Measurements from ENCODE around the gene KLK10.

The KLK10 gene, protein sequence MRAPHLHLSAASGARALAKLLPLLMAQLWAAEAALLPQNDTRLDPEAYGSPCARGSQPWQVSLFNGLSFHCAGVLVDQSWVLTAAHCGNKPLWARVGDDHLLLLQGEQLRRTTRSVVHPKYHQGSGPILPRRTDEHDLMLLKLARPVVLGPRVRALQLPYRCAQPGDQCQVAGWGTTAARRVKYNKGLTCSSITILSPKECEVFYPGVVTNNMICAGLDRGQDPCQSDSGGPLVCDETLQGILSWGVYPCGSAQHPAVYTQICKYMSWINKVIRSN

DNA sequence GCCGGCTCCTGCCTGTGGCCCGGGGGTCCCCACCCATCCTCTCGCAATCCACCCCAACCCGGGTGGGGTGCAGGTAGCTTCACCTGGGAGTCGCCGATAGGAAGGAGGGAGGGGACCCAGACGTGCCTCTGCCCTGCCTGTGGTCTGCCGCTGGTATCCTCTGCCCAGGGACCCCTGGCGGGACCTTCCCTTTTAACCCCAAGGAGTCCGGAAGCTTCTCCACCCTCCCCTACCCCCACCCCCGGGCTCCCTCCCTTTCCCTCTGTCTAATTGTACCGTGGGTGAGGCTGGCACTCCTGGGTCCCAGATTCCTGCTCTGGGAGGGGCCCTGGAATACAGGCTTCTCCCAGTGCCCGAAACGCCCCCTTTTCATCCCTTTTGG, at the start of gene KLK10:
TSS of gene KLK10 (minus strand) at position 166 of the 382 bp plus-strand sequence. CDS start 579 bp downstream, outside the sequence.
- DNase-seq (ENCODE audit: low read depth): no peak

DNA sequence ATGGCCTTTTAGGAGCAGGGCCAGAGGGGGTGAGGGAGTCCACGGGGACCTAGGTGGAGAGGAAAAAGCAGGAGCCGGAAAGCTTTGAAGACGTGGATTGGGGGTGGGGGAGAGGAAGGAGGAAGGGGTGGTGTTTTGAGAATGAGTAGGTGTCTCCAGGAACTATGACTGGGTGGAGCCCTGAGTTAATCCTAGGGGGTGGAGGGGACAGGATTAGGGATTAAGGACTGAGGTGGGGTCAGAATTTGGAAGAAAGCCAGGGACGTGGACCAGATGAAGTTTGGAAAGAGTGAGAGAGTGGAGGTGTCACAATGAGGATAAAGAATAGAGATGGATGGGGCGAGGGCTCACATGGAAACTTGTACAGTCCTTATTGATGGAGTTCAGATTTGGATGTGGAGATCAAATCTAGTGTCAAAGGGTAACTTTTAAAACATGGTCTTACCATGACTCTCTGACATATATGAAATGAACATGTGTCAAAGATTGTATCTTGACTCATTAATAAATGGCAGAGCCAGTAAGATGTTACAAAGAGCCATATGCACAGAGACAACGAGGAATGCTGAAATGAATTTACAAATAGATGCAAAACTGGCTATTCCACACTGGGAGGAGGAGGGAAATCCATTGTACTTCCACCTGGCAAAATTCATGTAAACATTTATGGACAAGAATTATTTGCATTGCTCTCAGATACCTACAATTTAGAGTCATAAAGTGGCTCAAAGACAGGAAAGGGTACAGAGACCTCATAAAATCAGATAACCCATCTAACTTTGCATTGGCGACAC, 47.1 kb upstream of the KLK10 start:
- no peak for DNase-seq (ENCODE audit: low read depth)

DNA sequence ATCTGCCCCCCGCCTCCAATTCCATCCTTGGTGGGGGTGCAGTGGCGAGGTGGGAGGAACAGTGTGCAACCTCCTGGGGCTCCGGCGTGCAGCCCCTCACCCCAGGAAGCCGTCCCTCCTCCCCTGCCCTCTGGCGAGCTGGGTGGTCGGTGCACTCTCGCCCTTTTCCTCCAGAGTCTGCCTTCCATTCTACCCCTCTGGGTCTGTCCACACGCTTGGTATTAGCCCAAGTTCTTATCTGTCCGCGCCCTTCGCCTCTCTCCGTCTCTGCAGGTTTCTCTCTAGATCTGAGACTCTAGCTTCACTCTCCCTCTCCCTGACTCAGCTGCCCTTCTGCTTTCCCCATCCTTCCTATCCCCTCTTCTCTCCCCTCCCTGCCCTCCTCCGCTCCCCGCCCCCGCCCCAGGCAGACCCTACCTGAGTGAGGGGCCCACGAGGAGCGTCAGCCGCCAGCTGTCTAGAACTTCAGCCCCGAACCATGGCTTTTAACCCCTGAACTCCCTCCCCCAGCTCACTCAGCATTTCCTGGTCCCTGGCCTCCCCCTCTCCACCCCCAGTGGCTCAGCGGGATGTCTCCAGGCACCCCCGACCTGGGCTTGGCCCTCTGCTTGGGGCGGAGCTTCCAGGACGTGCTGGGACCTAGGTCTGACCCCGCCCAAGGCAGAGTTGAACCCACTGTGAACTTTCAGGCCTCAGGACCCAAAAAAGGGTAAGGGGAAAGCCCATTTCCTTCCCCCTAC, 45.9 kb upstream of the KLK10 start:
- no peak for DNase-seq (ENCODE audit: low read depth)

DNA sequence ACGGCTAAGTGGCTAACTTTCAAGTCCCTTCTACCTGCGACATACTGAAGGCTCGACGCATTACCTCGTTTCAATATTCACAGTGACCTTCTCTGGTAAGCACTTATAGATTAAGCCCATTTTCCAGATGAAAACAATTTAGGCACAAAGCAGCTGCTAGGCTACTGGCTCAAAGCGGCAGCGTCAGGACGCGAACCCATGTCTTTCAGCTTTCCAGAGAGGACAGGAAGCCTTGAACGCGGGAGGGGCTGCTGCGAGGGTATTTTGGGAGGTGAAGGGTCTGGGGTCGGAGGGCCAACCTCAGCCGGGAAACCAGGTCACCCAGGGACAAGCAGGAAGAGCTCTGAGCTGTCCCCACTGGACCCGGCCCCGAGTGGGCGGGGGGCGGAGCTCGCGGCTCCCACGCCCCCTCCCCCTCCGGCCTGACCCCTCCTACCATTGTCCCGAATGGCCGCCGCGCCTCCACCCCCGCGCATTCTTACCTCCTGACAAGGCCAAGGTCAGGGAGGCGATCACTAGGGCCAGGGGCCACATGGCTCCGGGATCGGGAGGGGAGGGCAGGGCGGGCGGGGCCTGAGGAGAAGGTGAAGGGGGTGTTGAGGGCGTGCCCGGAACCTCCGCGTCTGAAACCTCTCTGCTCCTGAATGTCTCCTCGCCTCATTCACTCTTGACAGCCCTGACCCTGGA, 45.2 kb upstream of the KLK10 start, which contains the start of gene KLK13:
TSS of gene KLK13 (minus strand) at position 559 of the 687 bp plus-strand sequence. CDS start at position 534, 25 bp downstream.
- DNase-seq (ENCODE audit: low read depth): no peak

DNA sequence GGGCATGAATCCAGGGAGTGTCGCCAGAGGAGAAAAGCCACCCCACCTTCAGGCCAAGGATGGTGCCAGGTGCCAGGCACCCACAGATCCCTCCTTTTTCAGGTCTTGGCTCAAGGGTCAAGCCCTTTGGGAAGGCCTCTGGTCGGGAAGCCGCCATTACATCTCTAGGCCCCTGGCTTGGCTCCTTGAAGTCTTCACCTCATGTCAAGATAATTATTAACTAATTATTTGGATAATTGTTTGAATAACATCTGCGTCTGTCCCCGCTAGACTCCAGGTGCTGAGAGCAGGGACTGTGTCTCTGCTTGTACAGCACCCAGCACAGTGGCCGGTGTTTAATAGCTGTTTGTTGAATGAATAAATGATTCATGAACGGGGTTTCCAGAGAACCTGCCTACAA, 44.2 kb upstream of the KLK10 start:
- DNase-seq (ENCODE audit: low read depth): no peak

DNA sequence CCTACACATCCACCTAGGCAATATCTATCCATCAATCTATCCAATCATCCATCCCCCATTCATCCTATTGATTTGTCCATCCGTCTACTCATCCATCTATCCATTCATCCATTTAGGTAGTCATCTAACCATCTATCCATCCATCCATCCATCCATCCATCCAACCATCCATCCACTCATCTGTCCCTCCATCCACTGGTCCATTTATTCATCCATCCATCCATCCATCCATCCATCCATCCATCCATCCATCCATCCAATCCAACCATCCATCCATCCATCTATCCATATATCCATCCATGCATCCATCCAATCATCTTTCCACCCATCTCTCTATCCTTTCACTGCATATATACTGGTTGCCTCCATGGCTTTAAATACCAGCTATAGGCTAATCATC, 41.5 kb upstream of the KLK10 start:
- no peak for DNase-seq (ENCODE audit: low read depth)

DNA sequence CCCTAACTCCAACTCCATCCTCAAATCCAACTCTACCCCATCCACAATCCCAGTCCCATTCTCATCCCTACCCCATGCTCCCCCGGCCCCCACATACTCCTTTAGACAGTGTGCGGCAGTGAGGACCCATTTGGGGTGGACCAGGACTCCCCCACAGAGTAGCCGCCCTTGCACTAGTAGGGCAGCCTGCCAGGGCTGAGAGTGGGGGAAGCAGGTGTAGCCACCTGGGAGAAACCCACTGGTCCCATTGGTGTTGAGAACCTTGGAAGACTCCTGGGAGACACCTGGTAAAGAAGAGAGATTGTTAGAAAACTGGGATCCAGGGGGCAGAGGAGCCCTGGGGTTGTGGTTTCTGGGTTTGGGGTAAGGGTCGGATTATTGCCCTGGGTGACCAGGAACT, 40.8 kb upstream of the KLK10 start:
- no peak for DNase-seq (ENCODE audit: low read depth)

DNA sequence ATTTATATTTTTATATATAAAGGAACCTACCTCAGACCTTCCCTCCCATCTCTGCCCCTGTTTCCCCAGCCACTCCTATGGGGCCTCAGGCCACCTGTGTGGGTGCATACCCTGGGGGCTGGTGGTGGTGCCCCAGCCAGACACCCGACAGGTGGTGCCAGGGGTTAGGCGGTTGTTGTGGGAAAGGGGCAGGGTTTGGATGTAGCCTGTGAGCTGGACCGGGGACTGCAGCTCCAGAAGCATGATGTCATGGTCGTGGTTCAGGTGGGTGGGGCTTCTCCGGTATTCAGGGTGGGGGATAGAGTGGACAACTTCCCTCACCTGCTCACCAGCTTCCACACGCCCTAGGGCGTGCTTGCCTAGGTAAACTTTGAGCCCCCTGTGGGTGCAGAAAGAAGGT, 40.2 kb upstream of the KLK10 start:
- DNase-seq (ENCODE audit: low read depth): no peak

DNA sequence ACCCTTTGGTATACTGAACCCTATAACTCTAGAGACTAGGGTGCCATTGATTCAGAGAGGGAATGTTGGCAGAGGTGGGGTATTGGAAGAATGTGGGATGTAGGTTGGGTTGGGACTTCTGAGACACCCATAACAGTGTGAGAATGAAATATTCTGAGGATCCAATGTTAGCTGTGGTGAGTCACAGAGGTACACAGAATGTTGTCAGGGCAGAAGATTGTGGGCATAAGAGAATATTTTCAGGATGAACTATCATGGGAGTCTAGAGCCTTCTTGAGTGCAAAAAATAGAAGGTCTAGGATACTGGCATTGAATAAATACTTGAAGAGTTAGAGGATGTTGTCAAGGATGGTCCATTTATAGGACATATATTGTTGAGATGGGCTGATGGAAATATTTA, 36.4 kb upstream of the KLK10 start:
- DNase-seq (ENCODE audit: low read depth): no peak

DNA sequence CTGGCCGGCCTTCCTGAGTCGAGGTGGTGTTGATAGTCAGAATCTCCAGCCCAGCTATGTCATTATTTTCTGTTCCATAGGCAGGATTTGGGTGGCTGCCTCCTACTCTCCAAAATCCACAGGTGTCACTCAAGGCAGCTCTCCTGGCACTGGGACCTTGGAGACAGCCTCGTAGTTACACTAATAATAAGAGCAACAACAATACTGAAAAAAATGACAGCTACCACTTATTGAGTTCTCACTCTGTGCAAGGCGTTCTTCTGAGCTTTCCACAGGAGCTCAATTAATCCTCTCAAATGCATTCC, 27.5 kb upstream of the KLK10 start:
- DNase-seq (ENCODE audit: low read depth): no peak

DNA sequence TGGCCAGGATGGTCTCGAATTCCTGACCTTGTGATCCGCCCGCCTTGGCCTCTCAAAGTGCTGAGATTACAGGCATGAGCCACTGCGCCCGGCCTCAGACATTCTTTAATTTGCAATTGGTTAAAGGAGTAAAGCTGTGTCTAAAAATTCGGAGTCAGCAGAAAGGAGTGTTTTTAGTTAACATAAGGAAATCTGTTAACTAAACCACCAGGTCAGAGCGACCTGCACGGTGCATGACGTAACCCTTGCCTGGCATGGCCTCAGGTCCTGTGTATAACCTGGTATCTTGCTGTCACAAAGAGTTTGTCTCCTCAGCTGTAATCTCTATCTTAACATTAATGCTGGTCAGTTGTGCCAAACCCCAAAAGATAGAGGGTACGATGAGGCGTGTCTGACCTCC, 24.8 kb upstream of the KLK10 start:
- DNase-seq (ENCODE audit: low read depth): no peak

DNA sequence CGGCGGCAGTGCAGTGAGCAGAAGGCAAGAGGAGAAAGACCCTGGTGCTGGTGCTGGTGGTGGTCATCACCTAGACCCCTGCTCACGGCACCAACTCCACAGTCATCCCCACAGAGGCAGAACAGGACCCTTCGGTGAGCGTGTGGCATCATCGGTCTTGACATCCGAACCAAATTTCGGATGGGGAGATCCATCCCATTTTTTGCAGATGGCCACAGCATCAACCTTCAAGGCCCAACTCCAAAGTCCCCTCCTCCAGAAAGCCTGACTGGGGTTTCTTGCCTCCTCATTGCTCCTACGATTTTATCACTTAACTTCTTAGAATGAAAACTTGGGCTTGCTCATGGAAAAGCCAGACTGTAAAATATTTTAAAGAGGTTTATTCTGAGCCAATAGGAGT, 24.0 kb upstream of the KLK10 start:
- no peak for DNase-seq (ENCODE audit: low read depth)

DNA sequence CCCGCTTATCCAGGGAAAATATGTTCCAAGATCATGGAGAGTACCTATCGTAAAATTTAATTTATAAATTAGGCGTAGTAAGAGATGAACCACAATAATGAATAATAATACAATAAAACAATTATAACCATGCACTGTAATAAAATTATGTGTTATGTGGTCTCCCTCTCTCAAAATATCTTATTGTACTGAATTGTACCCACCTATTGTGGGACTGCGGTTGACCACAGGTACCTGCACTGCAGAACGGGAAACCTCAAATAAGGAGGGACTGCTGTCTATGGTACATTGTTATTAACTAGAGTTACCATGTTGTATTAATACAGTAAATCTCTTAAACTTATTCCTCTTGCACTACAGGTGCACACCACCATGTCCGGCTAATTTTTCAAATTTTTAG, 20.6 kb upstream of the KLK10 start:
- no peak for DNase-seq (ENCODE audit: low read depth)

DNA sequence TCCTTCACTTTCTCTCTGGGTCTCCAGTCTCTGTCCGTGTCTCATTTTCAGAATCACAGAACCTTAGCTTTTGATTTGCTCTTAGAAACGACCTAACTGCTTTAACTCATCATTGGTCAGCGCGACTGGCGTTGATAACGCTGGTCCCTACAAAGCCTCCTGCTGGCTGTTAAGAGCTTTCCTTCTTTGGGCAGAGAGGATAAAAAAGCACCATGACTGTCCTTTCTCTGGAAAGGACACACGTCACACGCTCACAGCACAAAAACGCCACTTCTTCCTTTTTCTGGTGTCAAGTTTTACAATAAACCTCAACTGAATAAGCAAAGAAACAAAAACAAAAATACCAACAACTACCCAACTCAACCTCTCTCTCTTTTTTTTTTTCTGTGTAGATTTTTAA, 17.0 kb upstream of the KLK10 start:
- no peak for DNase-seq (ENCODE audit: low read depth)

DNA sequence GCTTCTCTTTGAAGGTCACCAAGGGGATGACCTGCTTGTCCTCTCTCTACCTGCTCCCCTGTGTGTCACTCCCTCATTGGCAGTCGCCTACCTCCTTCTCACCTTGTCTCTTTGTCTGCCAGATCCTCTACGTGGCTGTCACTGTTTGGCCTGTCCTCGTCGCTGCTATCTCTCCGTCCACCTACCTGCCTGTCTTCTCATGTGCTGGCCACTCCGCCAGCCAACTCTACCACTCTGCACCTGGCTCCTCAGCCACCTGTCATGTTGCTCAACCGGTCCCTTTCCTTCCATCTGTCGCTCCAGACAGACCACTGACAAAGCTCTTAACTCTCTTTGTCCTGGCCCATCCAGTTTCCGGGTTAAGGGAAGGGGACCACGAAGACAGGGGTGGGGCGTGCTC, 15.2 kb upstream of the KLK10 start, which contains the start of gene KLK12:
TSS of gene KLK12 (minus strand) at position 299 of the 400 bp plus-strand sequence. CDS start 381 bp downstream, outside the sequence.
- DNase-seq (ENCODE audit: low read depth): no peak

DNA sequence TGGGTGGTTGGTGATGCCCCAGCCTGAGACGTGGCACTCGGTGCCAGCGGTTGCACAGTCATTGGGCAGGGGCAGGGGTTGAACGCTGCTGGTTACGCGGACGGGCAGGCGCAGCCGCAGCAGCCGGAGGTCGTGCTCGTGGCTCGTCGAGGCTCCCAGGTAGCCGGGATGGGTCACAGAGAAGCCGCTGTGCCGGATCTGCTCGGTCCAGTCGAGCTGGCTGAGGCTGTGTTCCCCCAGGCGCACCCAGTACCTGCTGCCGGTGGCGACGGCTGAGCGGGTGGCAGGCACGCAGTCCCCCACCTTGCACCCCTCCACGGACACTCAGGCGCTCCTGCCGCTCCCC, 12.3 kb upstream of the KLK10 start:
- no peak for DNase-seq (ENCODE audit: low read depth)

DNA sequence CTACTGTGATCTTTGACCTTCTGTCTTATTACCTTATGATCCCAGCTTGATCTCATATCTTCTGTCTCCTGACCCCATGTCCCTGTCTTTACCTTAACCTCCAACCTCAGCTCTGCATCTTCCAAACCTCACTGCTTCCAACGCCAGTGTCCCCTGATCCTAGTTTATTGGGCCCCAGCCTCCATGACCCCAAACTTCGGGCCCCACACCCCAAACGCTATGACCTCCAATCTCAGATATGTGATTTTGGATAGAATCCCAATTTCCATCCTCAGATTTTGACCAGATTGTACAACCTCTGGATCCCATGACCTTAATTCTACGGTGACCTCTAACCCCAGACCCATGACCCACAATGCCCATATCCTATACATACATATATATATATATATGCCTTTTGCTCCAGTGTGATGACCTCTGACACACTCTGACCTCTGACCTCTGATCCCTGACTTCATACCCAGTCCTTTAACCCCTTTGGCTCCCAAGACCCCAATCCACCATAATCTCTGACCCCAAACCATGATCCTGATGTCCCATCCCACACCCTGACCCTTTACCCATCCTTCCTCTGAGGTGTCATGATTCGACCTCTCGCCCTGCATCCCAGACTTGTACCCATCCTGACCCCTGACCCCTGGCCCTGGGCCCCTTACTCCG, 11.8 kb upstream of the KLK10 start:
- DNase-seq (ENCODE audit: low read depth): no peak

DNA sequence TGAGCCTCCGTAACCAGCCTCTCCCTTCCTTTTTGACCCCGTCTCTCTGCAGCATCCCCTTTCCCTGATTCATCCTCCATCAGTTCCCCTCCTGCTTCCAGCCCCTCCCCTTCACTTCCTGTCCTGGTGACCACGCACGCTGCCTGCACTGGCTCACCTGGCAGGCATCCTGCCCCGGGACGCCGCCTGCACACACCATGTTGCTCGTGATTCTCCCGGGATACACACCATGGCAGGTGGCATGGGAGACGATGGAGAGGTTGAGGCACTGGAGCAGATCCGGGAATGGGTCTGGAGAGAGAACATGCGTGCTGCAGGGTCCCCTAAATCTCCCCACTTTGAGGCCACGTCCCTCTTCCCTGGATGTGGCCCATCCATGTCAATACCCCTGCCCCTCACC, 11.1 kb upstream of the KLK10 start:
- DNase-seq (ENCODE audit: low read depth): no peak

DNA sequence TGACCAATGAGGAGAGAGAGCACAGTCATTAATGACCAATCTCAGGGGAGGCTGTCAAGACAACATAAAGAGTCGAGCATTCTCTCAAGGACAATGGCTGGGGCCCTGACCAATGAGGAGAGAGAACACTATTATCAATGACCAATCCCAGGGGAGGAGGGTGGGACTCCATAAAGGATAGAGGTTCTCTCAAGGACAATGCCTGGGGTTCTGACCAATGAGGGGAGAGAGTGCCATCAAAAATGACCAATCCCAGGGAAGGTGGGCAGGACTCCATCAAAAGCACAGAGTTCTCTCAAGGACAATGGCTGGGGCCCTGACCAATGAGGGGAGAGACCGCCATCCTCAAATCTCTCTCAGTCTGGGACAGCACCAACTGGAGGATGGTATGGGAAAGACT, 10.2 kb upstream of the KLK10 start:
- DNase-seq (ENCODE audit: low read depth): no peak

DNA sequence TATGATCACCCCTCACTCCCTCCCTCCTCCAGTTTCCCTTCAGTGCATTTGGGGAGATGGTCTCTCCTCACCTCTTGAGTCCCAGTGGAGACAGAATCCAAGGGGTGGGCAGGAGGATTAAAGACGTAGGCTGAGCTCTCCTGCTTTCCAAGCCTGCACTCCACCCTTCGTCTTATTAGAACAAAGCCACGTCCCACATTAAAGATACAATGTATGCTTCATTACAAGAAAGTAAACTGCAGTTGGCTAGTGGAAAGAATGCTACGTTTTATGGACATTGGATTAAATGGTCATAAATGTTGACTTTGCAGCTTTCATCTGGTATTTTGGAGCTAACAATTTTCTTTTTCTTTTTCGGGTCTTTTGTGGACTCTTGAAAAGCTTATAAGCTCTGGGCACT, 8.4 kb upstream of the KLK10 start:
- no peak for DNase-seq (ENCODE audit: low read depth)

DNA sequence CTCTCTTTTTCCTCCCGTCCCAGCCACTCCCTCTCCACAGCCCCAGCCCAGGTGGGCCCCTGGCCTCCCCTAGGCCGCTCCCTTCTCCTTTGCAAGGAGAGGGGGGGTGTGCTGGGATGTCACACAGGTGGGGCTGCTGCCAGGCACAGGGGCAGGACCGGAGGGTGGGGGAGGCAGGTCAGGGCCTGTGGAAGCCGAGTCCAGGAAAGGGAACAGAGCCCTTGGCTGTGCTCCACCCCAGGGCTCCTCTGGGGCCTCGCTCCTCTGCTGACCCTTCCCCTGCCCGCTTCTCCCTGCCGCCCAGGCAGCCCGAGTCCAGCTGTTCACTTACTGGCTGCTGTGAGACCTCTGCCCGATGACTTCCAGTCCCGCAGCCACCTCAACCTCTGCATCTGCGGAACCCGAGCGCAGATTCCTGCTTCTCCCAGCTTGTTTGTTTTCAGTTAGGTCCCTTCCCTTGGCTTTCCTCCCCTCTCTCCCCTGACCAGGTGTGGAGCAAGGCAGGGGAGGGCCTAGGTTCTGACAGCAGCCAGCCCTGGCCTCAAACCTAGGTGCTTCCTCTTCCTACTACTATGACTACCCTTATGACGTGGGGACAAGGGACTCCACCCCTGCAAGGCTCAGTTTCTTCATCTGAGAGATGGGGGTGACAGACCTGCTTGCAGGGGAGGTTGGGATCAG, 7.8 kb upstream of the KLK10 start:
- no peak for DNase-seq (ENCODE audit: low read depth)

DNA sequence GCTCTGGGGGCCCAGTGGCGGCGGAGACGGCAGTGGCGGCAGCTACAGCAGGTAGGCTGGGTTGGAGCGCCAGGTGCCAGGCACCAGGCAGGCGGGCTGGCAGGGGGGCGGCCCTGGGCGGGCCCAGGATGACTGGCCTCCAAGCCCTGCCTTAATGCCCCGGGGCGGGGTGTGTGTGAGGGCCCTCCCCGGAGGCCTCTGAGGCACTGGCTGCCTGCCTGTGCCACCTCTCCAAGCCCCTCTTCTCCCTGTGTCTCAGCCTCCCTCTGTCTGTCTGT, 7.0 kb upstream of the KLK10 start, which contains the start of gene KLK11:
TSS of gene KLK11 (minus strand) at position 63 of the 278 bp plus-strand sequence. CDS start 985 bp downstream, outside the sequence.
- no peak for DNase-seq (ENCODE audit: low read depth)

Measured in activated T-helper 1 cell treated with Interleukin-2 at 50 U/mL for 16 hours (primary cell).